OCI-LY3 (cell line): ENCODE results near the gene GTF2E1.

Experiments used
- H2AFZ ChIP-seq: fragments of 200-600, 300-600 bp; shearing (Covaris generic); 2 replicates; pipeline ENCODE4 v1.6.0; 2014; ENCODE audit warnings: antibody characterized with exemption, low read depth, low read length
- H3K27ac ChIP-seq: fragments of 200-600, 300-600 bp; sonication (generic); 2 replicates; pipeline ENCODE4 v1.5.1; 2014; ENCODE audit warnings: mild to moderate bottlenecking, low read length, moderate library complexity, mixed read lengths
- H3K27me3 ChIP-seq: fragments of 200-600, 300-600 bp; sonication (generic); 2 replicates; pipeline ENCODE4 v1.6.1; 2014; ENCODE audit warnings: low read depth, low read length, mixed read lengths
- H3K36me3 ChIP-seq: fragments of 200-600, 300-600 bp; sonication (generic); replicated peaks from 2 replicates; pipeline ENCODE3; 2014; ENCODE audit warnings: low read depth, low read length, mixed read lengths
- H3K4me1 ChIP-seq: fragments of 300-600, 200-600 bp; sonication (generic); 2 replicates; pipeline ENCODE4 v1.6.1; 2014; ENCODE audit warnings: low read length, mixed read lengths
- H3K4me2 ChIP-seq: fragments of 200-600, 300-600 bp; sonication (generic); 2 replicates; pipeline ENCODE4 v1.6.1; 2014; ENCODE audit warnings: low read length, mixed read lengths
- H3K4me3 ChIP-seq: fragments of 300-600, 200-600 bp; sonication (generic); 2 replicates; pipeline ENCODE4 v1.5.1; 2014; ENCODE audit warnings: antibody characterized with exemption, mild to moderate bottlenecking, low read length, moderate library complexity
- H3K79me2 ChIP-seq: fragments of 300-600, 200-600 bp; shearing (Covaris generic); 2 replicates; pipeline ENCODE4 v1.6.1; 2014; ENCODE audit warnings: mild to moderate bottlenecking, low read length, mixed read lengths
- H3K9ac ChIP-seq: fragments of 300-600, 200-600 bp; shearing (Covaris generic); 2 replicates; pipeline ENCODE4 v1.6.0; 2014; ENCODE audit warnings: mild to moderate bottlenecking, low read length, moderate library complexity
- H3K9me3 ChIP-seq: fragments of 200-600, 300-600 bp; shearing (Covaris generic); 2 replicates; pipeline ENCODE4 v1.6.1; 2014; ENCODE audit warnings: low read length, mixed read lengths; ENCODE audit not compliant: insufficient read depth
- H4K20me1 ChIP-seq: fragments of 200-600, 300-600 bp; sonication (generic); 2 replicates; pipeline ENCODE4 v1.6.1; 2016; ENCODE audit warnings: low read length, mixed read lengths; ENCODE audit not compliant: insufficient read depth
- CTCF ChIP-seq: fragments of 200-600, 300-600 bp; sonication (generic); IDR thresholded peaks from 2 replicates; pipeline ENCODE4 v1.5.1; 2014; ENCODE audit warnings: antibody characterized with exemption, low read length, low read depth
- EZH2phosphoT487 ChIP-seq: fragments of 200-600 bp; shearing (Covaris generic); IDR thresholded peaks from 2 replicates; pipeline ENCODE4 v1.6.1; 2018; ENCODE audit warnings: antibody characterized with exemption, mixed run types, low read depth

The GTF2E1 gene

GRCh38 chr3:120797857-120798256, 55.3 kb downstream of the GTF2E1 start:
- Histone ChIP-seq H3K4me2 (no peak overlapping the region), H4K20me1 (no peaks in the 10 kb centered on the region), H3K27ac (no peak overlapping the region), H3K4me1 (peaks cover 23% of the 10 kb centered on the region), H3K9ac (no peak overlapping the region), H3K36me3 (no peaks in the 10 kb centered on the region), H3K9me3 (no peaks in the 10 kb centered on the region), H3K27me3 (no peaks in the 10 kb centered on the region), H3K4me3 (no peak overlapping the region), H2AFZ (no peak overlapping the region), H3K79me2 (no peaks in the 10 kb centered on the region)
- TF ChIP-seq CTCF (no peak), EZH2phosphoT487 (no peak)

GRCh38 chr3:120798346-120798745, 55.8 kb downstream of the GTF2E1 start:
- H3K79me2 ChIP-seq = no peaks in the 10 kb centered on the region
- no peak for TF ChIP-seq EZH2phosphoT487
- no peak for TF ChIP-seq CTCF
- no peak overlapping the region for H3K4me3 ChIP-seq
- no peaks in the 10 kb centered on the region for H3K9me3 ChIP-seq
- peaks cover 23% of the 10 kb centered on the region for H3K4me1 ChIP-seq
- no peak overlapping the region for H3K9ac ChIP-seq
- H3K36me3 ChIP-seq = no peaks in the 10 kb centered on the region
- no peak overlapping the region for H3K4me2 ChIP-seq
- no peaks in the 10 kb centered on the region for H3K27me3 ChIP-seq
- H2AFZ ChIP-seq = no peak overlapping the region
- no peak overlapping the region for H3K27ac ChIP-seq
- no peaks in the 10 kb centered on the region for H4K20me1 ChIP-seq

GRCh38 chr3:120800625-120801024, 58.1 kb downstream of the GTF2E1 start:
- no peak overlapping the region for H3K4me2 ChIP-seq
- H3K36me3 ChIP-seq = no peaks in the 10 kb centered on the region
- H3K27me3 ChIP-seq = no peaks in the 10 kb centered on the region
- H3K27ac ChIP-seq = no peak overlapping the region
- H3K9ac ChIP-seq = no peak overlapping the region
- peaks cover 13% of the 10 kb centered on the region for H3K4me1 ChIP-seq
- no peak overlapping the region for H3K4me3 ChIP-seq
- H3K9me3 ChIP-seq = no peaks in the 10 kb centered on the region
- no peaks in the 10 kb centered on the region for H3K79me2 ChIP-seq
- no peak overlapping the region for H2AFZ ChIP-seq
- H4K20me1 ChIP-seq = no peaks in the 10 kb centered on the region
- no peak for TF ChIP-seq CTCF
- no peak for TF ChIP-seq EZH2phosphoT487

- H3K4me2 ChIP-seq = no peak overlapping the region
- no peak overlapping the region for H3K27ac ChIP-seq
- peaks cover 9% of the 10 kb centered on the region for H3K4me1 ChIP-seq
- TF ChIP-seq CTCF (no peak), EZH2phosphoT487 (no peak)
- no peaks in the 10 kb centered on the region for H3K79me2 ChIP-seq
- no peaks in the 10 kb centered on the region for H3K36me3 ChIP-seq
- H2AFZ ChIP-seq = no peak overlapping the region
- no peaks in the 10 kb centered on the region for H4K20me1 ChIP-seq
- H3K4me3 ChIP-seq = no peak overlapping the region
- H3K9me3 ChIP-seq = no peaks in the 10 kb centered on the region
- H3K27me3 ChIP-seq = no peaks in the 10 kb centered on the region
- H3K9ac ChIP-seq = no peak overlapping the region
These were observed 58.9 kb downstream of the GTF2E1 start for GRCh38 chr3:120801484-120801883.
